ENCODE data around the gene SNX5. TPM values are rescaled to one million over a fixed set of nuclear protein-coding genes. Genes with fewer than 3 reads are reported as not detected.

The SNX5 gene
- total and polyA plus RNA-seq, 2 of the 13 experiments (the other 11 are each of a cell fraction or from before 2014, with no cell fraction given), result 664 to 1,040 TPM

GRCh38 chr20:17936286-17936760, 32.3 kb downstream of the SNX5 start:
- CTCF ChIA-PET (ENCODE audit: low intra/inter-chr PET ratio, low total read pairs), result interaction anchor here (4.3 kb wide), 1 partner anchor 399 kb away, joined by 17 read pairs; no protein-coding TSS in a partner anchor
- TF ChIP-seq TIGD3 (CRISPR knock-in tag; IDR thresholded peaks at IDR 0.05; ENCODE audit: borderline replicate concordance), result no peak
- H3K27ac ChIP-seq (ENCODE audit: extremely low read length, insufficient read depth, low read length), result no peak overlapping the region
- POLR2A ChIA-PET, result interaction anchor here (2.9 kb wide), 1 partner anchor 255 kb away, joined by 21 read pairs; the partner anchor contains the start of gene RRBP1
- BruUV-seq (replicated peaks), result no TSS peak
- in situ Hi-C loops (cut with HindIII; ENCODE audit: extremely low pct_ligation_motif_present, low pct_unique_long_range_greater_than_20kb), result loop anchor here (10.0 kb wide), 1 partner anchor 402 kb away; the partner anchor contains the start of gene BFSP1
- H3K9me3 ChIP-seq (ENCODE audit: low read length), result peaks cover 3% of the 10 kb centered on the region; the same call in 1 of the 2 replicates
- H3K27me3 ChIP-seq (ENCODE audit: control insufficient read depth in 1 of 2, insufficient read depth in 2 of 2, low read length in 2 of 2), result peaks cover 7 to 30% of the 10 kb centered on the region in 2 experiments; a peak in 4 of 5 replicates
- WGBS (ENCODE audit: low lambda C conversion rate), result 35% methylated on average over 8 of the region's 8 CpGs
- DNase-seq (ENCODE audit: low spot score) (no peak), FAIRE-seq (no peak), ATAC-seq (no peak)
- no peaks in the 10 kb centered on the region for H3K36me3 ChIP-seq (replicated peaks in 1 of 2; ENCODE audit: control insufficient read depth in 1 of 2, insufficient read depth in 2 of 2, low read length in 2 of 2)
- H4K20me1 ChIP-seq (ENCODE audit: insufficient read depth, low read length), result no peaks in the 10 kb centered on the region
- no peak overlapping the region for H3K9ac ChIP-seq (ENCODE audit: insufficient read depth, low read depth, low read length)
- peaks cover 60% of the 10 kb centered on the region for H3K4me1 ChIP-seq (ENCODE audit: insufficient read depth, low read length)
- H3K4me3 ChIP-seq (replicated peaks in 1 of 3; ENCODE audit: insufficient read depth in 1 of 3, low read depth in 2 of 3, low read length in 3 of 3), result no peak overlapping the region
- H3K79me2 ChIP-seq (ENCODE audit: insufficient read depth, low read length), result no peaks in the 10 kb centered on the region
- H3K4me2 ChIP-seq (ENCODE audit: low read depth, low read length), result 0 out of 2 replicates have a peak overlapping the region, but pooled peaks have one; percentile 3
- intact Hi-C loops (cut with micrococcal nuclease; ENCODE audit: unreplicated experiment), result loop anchor here (5.0 kb wide), 1 partner anchor 214 kb away; no protein-coding TSS in a partner anchor
- no peak overlapping the region for H2AFZ ChIP-seq (ENCODE audit: low read length)

- FAIRE-seq, result no peak
- POLR2A ChIA-PET, result no interaction called here
- H3K4me2 ChIP-seq (ENCODE audit: low read depth, low read length), result no peak overlapping the region
- TF ChIP-seq EED (CRISPR knock-in tag; IDR thresholded peaks at IDR 0.05) (no peak), NR3C1 (CRISPR knock-in tag; IDR thresholded peaks at IDR 0.05) (no peak), MIXL1 (CRISPR knock-in tag; IDR thresholded peaks at IDR 0.05) (no peak), TAF1 (CRISPR knock-in tag; IDR thresholded peaks at IDR 0.05) (no peak), CEBPB (IDR thresholded peaks at IDR 0.05; ENCODE audit: borderline replicate concordance, low read depth, low read length) (no peak), HNF4G (IDR thresholded peaks at IDR 0.05; ENCODE audit: borderline replicate concordance, low read depth, low read length) (no peak), HNF4G (CRISPR knock-in tag; IDR thresholded peaks at IDR 0.05; ENCODE audit: borderline replicate concordance, low read depth) (no peak), MAFF (IDR thresholded peaks at IDR 0.05; ENCODE audit: low read depth, low read length) (no peak), ATM (IDR thresholded peaks at IDR 0.05; ENCODE audit: borderline replicate concordance) (no peak)
- TF ChIP-seq, protein P1, sequence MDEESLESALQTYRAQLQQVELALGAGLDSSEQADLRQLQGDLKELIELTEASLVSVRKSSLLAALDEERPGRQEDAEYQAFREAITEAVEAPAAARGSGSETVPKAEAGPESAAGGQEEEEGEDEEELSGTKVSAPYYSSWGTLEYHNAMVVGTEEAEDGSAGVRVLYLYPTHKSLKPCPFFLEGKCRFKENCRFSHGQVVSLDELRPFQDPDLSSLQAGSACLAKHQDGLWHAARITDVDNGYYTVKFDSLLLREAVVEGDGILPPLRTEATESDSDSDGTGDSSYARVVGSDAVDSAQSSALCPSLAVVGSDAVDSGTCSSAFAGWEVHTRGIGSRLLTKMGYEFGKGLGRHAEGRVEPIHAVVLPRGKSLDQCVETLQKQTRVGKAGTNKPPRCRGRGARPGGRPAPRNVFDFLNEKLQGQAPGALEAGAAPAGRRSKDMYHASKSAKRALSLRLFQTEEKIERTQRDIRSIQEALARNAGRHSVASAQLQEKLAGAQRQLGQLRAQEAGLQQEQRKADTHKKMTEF (CRISPR knock-in tag; IDR thresholded peaks at IDR 0.05), result no peak
- TF ChIP-seq, protein P2, sequence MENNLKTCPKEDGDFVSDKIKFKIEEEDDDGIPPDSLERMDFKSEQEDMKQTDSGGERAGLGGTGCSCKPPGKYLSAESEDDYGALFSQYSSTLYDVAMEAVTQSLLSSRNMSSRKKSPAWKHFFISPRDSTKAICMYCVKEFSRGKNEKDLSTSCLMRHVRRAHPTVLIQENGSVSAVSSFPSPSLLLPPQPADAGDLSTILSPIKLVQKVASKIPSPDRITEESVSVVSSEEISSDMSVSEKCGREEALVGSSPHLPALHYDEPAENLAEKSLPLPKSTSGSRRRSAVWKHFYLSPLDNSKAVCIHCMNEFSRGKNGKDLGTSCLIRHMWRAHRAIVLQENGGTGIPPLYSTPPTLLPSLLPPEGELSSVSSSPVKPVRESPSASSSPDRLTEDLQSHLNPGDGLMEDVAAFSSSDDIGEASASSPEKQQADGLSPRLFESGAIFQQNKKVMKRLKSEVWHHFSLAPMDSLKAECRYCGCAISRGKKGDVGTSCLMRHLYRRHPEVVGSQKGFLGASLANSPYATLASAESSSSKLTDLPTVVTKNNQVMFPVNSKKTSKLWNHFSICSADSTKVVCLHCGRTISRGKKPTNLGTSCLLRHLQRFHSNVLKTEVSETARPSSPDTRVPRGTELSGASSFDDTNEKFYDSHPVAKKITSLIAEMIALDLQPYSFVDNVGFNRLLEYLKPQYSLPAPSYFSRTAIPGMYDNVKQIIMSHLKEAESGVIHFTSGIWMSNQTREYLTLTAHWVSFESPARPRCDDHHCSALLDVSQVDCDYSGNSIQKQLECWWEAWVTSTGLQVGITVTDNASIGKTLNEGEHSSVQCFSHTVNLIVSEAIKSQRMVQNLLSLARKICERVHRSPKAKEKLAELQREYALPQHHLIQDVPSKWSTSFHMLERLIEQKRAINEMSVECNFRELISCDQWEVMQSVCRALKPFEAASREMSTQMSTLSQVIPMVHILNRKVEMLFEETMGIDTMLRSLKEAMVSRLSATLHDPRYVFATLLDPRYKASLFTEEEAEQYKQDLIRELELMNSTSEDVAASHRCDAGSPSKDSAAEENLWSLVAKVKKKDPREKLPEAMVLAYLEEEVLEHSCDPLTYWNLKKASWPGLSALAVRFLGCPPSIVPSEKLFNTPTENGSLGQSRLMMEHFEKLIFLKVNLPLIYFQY (CRISPR knock-in tag; IDR thresholded peaks at IDR 0.05; ENCODE audit: borderline replicate concordance), result no peak
Measured at GRCh38 chr20:17935761-17936160, 32.8 kb downstream of the SNX5 start.

More at GRCh38 chr20:17935761-17936160, 32.8 kb downstream of the SNX5 start:
- ATAC-seq (no peak), DNase-seq (ENCODE audit: low spot score) (no peak)
- no peak overlapping the region for H3K9ac ChIP-seq (ENCODE audit: insufficient read depth, low read depth, low read length)
- in situ Hi-C loops (cut with HindIII; ENCODE audit: extremely low pct_ligation_motif_present, low pct_unique_long_range_greater_than_20kb), result loop anchor here (10.0 kb wide), 1 partner anchor 401 kb away; the partner anchor contains the start of gene BFSP1
- peaks cover 7 to 30% of the 10 kb centered on the region in 2 experiments; a peak in 4 of 5 replicates for H3K27me3 ChIP-seq (ENCODE audit: control insufficient read depth in 1 of 2, insufficient read depth in 2 of 2, low read length in 2 of 2)
- peaks cover 59% of the 10 kb centered on the region for H3K4me1 ChIP-seq (ENCODE audit: insufficient read depth, low read length)
- BruUV-seq (replicated peaks), result no TSS peak
- H3K9me3 ChIP-seq (ENCODE audit: low read length), result peaks cover 9% of the 10 kb centered on the region; the same call in 1 of the 2 replicates
- no peak overlapping the region for H3K27ac ChIP-seq (ENCODE audit: extremely low read length, insufficient read depth, low read length)
- WGBS (ENCODE audit: low lambda C conversion rate), result 63% methylated on average over 9 of the region's 9 CpGs
- H4K20me1 ChIP-seq (ENCODE audit: insufficient read depth, low read length), result no peaks in the 10 kb centered on the region
- H3K4me3 ChIP-seq (replicated peaks in 1 of 3; ENCODE audit: insufficient read depth in 1 of 3, low read depth in 2 of 3, low read length in 3 of 3), result no peak overlapping the region
- no peaks in the 10 kb centered on the region for H3K79me2 ChIP-seq (ENCODE audit: insufficient read depth, low read length)
- intact Hi-C loops (cut with micrococcal nuclease; ENCODE audit: unreplicated experiment), result loop anchor here (5.0 kb wide), 1 partner anchor 213 kb away; no protein-coding TSS in a partner anchor
- H2AFZ ChIP-seq (ENCODE audit: low read length), result no peak overlapping the region
- CTCF ChIA-PET (ENCODE audit: low intra/inter-chr PET ratio, low total read pairs), result no interaction called here
- no peaks in the 10 kb centered on the region for H3K36me3 ChIP-seq (replicated peaks in 1 of 2; ENCODE audit: control insufficient read depth in 1 of 2, insufficient read depth in 2 of 2, low read length in 2 of 2)
